ENCODE results near the gene TYRP1.

DNA sequence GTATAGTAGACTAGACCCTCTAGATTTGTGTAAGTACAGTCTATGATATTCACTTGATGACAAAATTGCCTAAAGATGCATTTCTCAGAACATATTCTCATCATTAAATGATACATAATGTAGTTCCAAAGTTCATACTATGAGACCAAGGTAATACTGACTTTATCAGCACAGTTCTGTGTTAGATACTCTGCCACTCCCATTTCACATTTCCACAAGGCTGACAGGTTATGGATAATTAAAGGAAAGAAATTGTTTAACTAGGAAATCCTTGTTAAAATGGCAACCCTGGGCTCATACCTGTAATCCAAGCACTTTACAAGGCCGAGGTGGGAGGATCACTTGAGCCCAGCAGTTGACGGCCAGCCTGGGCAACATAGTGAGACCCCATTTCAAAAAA lies 33.6 kb downstream of the TYRP1 start:
- no peak for TF ChIP-seq POLR2A (IDR thresholded peaks at IDR 0.05; ENCODE audit: low read length)
- TF ChIP-seq GATA1 (IDR thresholded peaks at IDR 0.05; ENCODE audit: low read depth, low read length) = no peak

Data from erythroblast (primary cell).